Activated B cell treated with CpG ODN at 0.5 μM for 24 hours (primary cell): ENCODE results near the gene PPM1B. TPM values are rescaled to one million over a fixed set of nuclear protein-coding genes. Genes with fewer than 3 reads are reported as not detected.
"Not testable (repeated sequence)": the region's sequence is repeated elsewhere in the genome, so short reads cannot be mapped to it uniquely, and the experiment has no call there.

ENCODE experiments used
- ATAC-seq: fragments of 200-7000 bp; cut with Tn5 transposase; one replicate; pipeline ENCODE4 v1.10.0; 2021; ENCODE audit warnings: low read depth, mild to moderate bottlenecking, moderate library complexity
- CTCF ChIA-PET: fragments of 350-600 bp; sonication (Branson Sonifier 250); formaldehyde crosslinking; loops from one replicate; lab custom pipeline; 2021; ENCODE audit warnings: antibody characterized with exemption; lab: Charles Lee
- POLR2A ChIA-PET: fragments of 350-600 bp; sonication (Branson Sonifier 250); formaldehyde crosslinking; loops from one replicate; lab custom pipeline; 2021; ENCODE audit warnings: antibody characterized with exemption; lab: Charles Lee
- DNase-seq: peaks from one replicate; pipeline ENCODE4 v3.0.0; 2022
- H3K27ac Mint-ChIP-seq: one replicate; pipeline ENCODE4 v1.8.0; 2020; ENCODE audit warnings: mixed read lengths
- H3K27me3 Mint-ChIP-seq: one replicate; pipeline ENCODE4 v1.8.0; 2021; ENCODE audit warnings: mixed read lengths
- H3K36me3 Mint-ChIP-seq: one replicate; pipeline ENCODE4 v1.8.0; 2021; ENCODE audit warnings: low read depth, mixed read lengths
- H3K4me1 Mint-ChIP-seq: one replicate; pipeline ENCODE4 v1.8.0; 2021; ENCODE audit warnings: mixed read lengths
- H3K4me3 Mint-ChIP-seq: one replicate; pipeline ENCODE4 v1.8.0; 2020; ENCODE audit warnings: mild to moderate bottlenecking, mixed read lengths
- H3K9me3 Mint-ChIP-seq: one replicate; pipeline ENCODE4 v1.8.0; 2020; ENCODE audit warnings: mixed read lengths
- intact Hi-C: fragments of 100-400 bp; cut with micrococcal nuclease; formaldehyde crosslinking; loops from one replicate; pipeline ENCODE4 v1.15.1; 2024
- total RNA-seq: library from RNA; stranded (reverse); gene quantifications from 2 replicates; pipeline ENCODE4 v1.2.3, GENCODE V29; 2022
- TF ChIP-seq, protein P1 (sequence below): fragments of 200-600 bp; IDR thresholded peaks from one replicate; pipeline ENCODE4 v1.8.0; 2022; ENCODE audit warnings: antibody characterized with exemption, mild to moderate bottlenecking

Gene PPM1B
- total RNA-seq, 1 donor from 2014 or later: 55.2 TPM

DNA sequence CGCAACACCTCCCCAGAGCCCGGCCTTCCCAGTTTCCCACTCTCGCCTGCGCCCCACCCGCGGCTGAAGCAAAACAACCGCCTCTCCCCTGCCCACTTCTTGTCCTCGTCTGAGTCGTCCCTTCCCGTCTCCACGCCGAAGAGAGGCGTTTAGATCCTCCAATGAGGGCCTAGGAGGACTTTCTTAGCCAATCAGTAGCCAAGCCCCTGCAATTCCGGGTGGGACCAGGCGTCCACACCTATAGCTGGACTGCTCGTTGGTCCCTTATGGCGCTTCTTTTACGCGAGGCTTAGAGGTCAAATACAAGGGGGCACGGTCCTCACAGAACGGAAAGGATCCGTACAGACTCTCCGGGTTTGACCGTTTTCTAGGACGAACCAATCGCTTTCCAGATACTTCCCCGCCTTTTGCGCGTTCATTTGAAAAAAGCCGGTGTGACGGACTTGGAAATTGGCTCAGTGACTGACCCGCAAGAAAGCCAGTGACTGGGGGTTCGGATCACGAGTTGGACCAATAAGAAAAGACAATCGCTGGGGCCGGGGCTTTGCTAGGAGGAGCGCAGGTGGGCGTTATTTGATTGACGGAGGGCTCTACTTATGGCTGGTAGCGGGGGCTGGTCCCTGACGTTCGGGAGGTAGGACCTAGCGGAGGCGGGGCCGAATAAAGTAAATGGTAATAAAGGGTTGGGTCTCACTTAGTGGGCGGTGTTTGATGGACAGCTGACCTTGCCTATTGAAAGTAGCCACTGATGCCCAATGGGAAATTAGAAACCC, 581 bp upstream of the PPM1B start:
- Mint-ChIP-seq H3K27ac (peak overlapping the region; percentile 100), H3K9me3 (peaks cover 7% of the 10 kb centered on the region), H3K4me1 (peaks cover 41% of the 10 kb centered on the region), H3K4me3 (peak overlapping the region; percentile 99), H3K36me3 (peaks cover 12% of the 10 kb centered on the region), H3K27me3 (no peaks in the 10 kb centered on the region)
- intact Hi-C loops: loop anchor here (1.0 to 10.0 kb wide), 12 partner anchors 69 to 1807 kb away; partner anchors contain the start of genes CAMKMT, COX7A2L, PREPL and SIX3
- ChIA-PET CTCF (interaction anchor here (0.8 kb wide), 1 partner anchor 76 kb away, joined by 3 read pairs; no protein-coding TSS in a partner anchor), POLR2A (interaction anchor here (0.5 to 4.9 kb wide), 22 partner anchors 11 to 1962 kb away, joined by 3 to 59 read pairs (median 4); partner anchors contain the start of genes CAMKMT, LRPPRC, PREPL and SRBD1)
- TF ChIP-seq, protein P1, sequence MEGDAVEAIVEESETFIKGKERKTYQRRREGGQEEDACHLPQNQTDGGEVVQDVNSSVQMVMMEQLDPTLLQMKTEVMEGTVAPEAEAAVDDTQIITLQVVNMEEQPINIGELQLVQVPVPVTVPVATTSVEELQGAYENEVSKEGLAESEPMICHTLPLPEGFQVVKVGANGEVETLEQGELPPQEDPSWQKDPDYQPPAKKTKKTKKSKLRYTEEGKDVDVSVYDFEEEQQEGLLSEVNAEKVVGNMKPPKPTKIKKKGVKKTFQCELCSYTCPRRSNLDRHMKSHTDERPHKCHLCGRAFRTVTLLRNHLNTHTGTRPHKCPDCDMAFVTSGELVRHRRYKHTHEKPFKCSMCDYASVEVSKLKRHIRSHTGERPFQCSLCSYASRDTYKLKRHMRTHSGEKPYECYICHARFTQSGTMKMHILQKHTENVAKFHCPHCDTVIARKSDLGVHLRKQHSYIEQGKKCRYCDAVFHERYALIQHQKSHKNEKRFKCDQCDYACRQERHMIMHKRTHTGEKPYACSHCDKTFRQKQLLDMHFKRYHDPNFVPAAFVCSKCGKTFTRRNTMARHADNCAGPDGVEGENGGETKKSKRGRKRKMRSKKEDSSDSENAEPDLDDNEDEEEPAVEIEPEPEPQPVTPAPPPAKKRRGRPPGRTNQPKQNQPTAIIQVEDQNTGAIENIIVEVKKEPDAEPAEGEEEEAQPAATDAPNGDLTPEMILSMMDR: no peak
- DNase-seq (peak; percentile 82), ATAC-seq (peak; percentile 79)

DNA sequence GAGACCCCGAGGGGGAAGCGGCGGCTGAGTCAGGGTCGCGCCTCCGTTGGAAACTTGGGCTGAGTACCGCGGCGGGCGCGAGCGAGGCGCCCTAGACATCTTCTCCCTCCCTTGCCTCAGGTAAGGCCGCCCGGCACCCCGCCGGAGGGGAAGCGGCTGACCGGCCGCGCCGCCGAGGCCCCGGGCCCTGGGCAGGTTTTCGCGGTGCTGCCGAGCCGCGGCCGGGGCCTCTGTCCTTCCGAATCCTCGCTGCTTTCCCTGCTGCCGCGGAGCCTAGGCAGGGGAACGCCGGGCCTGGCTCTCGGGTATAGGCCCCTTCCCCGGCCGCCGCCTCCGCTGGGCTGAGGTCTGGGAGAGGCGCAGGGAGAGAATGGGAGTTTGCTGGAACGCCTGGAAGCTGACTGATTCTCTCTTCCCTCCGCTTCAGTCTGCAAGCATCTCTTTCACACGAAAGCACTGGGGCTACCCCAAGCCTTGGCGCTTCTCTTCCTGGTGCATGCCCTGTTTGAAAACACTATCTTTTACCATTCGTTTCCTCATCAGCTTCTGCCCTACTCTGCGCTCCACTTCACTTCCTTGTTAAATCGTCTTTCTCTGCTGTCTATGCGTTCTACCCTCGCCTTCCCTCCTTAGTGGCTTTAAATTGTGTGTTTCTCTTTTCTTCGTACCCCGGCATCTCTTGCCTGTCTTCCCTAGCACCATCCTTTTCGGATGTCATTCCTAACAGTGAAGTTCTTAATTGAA, 652 bp downstream of the PPM1B start:
- intact Hi-C loops: loop anchor here (1.0 to 10.0 kb wide), 7 partner anchors 12 to 1441 kb away; partner anchors contain the start of genes SIX3, SRBD1 and THADA
- Mint-ChIP-seq H3K4me1 (peaks cover 49% of the 10 kb centered on the region), H3K27ac (peak overlapping the region; percentile 99), H3K27me3 (no peaks in the 10 kb centered on the region), H3K4me3 (peak overlapping the region; percentile 99), H3K36me3 (peaks cover 16% of the 10 kb centered on the region), H3K9me3 (peaks cover 7% of the 10 kb centered on the region)
- ChIA-PET CTCF (no interaction called here), POLR2A (interaction anchor here (0.6 to 4.9 kb wide), 12 partner anchors 12 to 1442 kb away, joined by 3 to 59 read pairs (median 5); partner anchors contain the start of genes CAMKMT, PREPL, SRBD1 and THADA)
- ATAC-seq: no peak
- peak; percentile 58 for DNase-seq
- TF ChIP-seq, protein P1: no peak

DNA sequence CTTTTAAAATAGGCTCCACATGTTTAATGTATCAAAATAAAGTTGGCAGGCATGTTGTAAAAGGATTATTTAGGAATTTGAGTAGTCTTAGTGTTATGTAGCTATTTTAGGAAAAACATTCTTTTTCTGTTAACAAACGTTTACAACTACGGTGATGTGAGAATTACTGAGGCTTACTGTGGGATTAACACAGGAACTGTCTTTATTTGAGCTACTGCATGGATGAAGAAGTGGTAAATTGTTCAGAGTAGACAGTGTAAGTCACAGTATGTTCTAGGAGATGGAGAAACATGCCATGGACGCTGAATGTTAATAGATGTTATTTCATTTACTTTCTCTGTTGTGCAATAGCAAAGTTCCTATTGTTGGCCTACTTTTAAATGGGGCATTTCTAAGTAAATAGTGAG, 1.6 kb downstream of the PPM1B start:
- peaks cover 2% of the 10 kb centered on the region for H3K9me3 Mint-ChIP-seq
- ATAC-seq (no peak), DNase-seq (no peak)
- H3K4me3 Mint-ChIP-seq: peak overlapping the region; percentile 99
- no peaks in the 10 kb centered on the region for H3K27me3 Mint-ChIP-seq
- POLR2A ChIA-PET: interaction anchor here (2.1 to 4.9 kb wide), 2 partner anchors 11 to 192 kb away, joined by 5 to 59 read pairs; partner anchors contain the start of genes CAMKMT and PREPL
- TF ChIP-seq, protein P1: no peak
- peaks cover 20% of the 10 kb centered on the region for H3K36me3 Mint-ChIP-seq
- H3K4me1 Mint-ChIP-seq: peaks cover 57% of the 10 kb centered on the region
- intact Hi-C loops: no loop called here
- peak overlapping the region; percentile 97 for H3K27ac Mint-ChIP-seq
- CTCF ChIA-PET: no interaction called here

DNA sequence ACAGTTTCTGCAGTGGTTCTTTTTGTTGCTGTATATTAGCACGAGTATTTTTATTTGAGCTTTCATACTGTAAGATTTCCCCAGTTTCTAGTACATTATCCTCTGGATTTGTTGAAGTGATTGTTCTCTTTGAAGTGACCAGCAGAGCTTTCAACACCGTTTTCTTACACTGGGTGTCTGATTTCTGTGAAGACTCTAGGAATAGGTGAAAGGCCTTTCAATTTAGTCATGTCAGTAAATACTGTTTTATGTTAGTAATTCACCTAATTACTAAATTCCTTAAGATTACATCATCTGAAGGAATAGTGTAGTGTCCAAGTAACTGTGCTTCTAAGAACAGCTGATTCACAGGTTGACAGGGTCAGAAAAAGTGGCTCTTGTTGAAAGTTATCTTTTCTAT, 2.3 kb downstream of the PPM1B start:
- Mint-ChIP-seq H3K27ac (no peak overlapping the region), H3K36me3 (peaks cover 22% of the 10 kb centered on the region), H3K27me3 (no peaks in the 10 kb centered on the region), H3K4me3 (peak overlapping the region; percentile 99), H3K4me1 (peaks cover 64% of the 10 kb centered on the region), H3K9me3 (peaks cover 2% of the 10 kb centered on the region)
- TF ChIP-seq, protein P1: no peak
- ATAC-seq (no peak), DNase-seq (no peak)
- ChIA-PET CTCF (no interaction called here), POLR2A (interaction anchor here (1.6 to 4.9 kb wide), 3 partner anchors 10 to 191 kb away, joined by 3 to 59 read pairs (median 5); partner anchors contain the start of genes CAMKMT and PREPL)
- intact Hi-C loops: no loop called here

DNA sequence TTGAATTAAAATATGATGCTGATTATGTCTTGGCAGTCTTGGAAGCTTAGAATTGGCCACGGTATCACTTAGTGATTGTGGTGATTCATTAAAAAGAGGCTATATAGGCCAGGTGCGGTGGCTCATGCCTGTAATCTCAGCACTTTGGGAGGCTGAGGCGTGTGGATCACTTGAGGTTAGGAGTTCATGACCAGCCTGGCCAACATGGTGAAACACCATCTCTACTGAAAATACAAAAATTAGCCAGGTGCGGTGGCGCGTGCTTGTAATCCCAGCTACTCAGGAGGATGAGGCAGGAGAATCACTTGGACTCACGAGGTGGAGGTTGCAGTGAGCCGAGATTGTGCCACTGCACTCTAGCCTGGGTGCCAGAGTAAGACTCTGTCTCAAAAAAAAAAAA, 2.8 kb downstream of the PPM1B start:
- peaks cover 25% of the 10 kb centered on the region for H3K36me3 Mint-ChIP-seq
- H3K4me3 Mint-ChIP-seq: peak overlapping the region; percentile 99
- DNase-seq, ATAC-seq, CTCF ChIA-PET, H3K9me3 Mint-ChIP-seq, intact Hi-C loops, H3K27ac Mint-ChIP-seq, H3K27me3 Mint-ChIP-seq: not testable (repeated sequence)
- H3K4me1 Mint-ChIP-seq: peaks cover 69% of the 10 kb centered on the region
- POLR2A ChIA-PET: interaction anchor here (1.6 to 4.9 kb wide), 3 partner anchors 10 to 191 kb away, joined by 3 to 59 read pairs (median 5); partner anchors contain the start of genes CAMKMT and PREPL
